ENCODE measurements around the gene MRPS15.
A peak's percentile ranks its signal among the peaks of the same experiment; 100 is the strongest.

MRPS15 gene

GRCh38 chr1:36417931-36418330 is 46.3 kb downstream of the MRPS15 start:
- no peak for ATAC-seq

DNA sequence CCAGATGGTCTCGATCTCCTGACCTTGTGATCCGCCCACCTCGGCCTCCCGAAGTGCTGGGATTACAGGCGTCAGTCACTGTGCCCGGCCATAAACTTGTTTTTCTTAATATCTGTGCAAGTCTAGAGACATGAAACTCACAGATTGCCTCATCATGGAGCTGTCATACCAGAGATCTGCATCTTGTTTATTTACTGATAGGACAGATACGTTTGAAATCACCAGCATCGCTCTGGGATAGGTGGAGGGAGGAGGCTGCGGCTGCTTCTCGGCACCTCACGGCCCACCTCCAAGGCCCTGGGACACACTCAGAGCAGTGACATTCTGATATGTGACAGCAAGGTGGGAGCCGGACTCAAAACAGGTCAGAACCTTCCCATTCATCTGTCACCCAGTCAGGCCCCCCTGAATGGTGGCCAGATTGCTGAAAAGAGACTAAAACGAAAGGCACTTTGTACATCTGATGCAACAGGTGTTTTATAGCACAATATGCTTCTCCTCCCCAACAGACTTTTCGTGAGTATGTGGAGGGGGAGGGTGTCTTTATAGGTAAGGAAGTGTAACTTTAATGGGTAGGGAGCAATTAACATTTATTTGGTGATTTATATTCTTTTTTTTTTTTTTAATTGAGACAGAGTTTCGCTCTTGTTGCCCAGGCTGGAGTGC is 48.4 kb downstream of the MRPS15 start:
- ATAC-seq = no peak

DNA sequence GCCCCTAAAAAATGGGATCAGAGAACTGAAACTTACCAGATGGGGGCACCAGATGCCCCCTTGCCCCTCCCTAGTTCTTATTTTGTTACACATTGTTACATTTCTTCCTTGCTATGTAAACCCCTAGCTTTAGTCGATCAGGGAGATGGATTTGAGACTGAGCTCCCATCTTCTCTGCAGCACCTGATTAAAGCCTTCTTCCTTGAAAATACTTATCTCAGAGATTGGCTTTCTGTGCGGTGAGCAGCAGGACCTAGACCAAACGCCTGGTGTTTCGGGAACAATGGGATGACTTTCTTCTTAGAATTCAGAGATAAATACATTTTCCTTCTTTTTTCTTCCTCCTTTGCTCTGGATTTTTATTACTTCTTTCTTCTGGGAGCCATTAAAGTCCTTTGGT is 49.8 kb downstream of the MRPS15 start:
- ATAC-seq = no peak

- ATAC-seq = peak; percentile 90 to 95
These were observed 52.2 kb downstream of the MRPS15 start for GRCh38 chr1:36411674-36412648.

GRCh38 chr1:36408479-36408878 is 55.7 kb downstream of the MRPS15 start:
- no peak for ATAC-seq

- ATAC-seq = no peak
These were observed 57.7 kb downstream of the MRPS15 start for GRCh38 chr1:36406440-36406839.

Measured in activated CD4-positive, CD25-positive, alpha-beta regulatory T cell treated with anti-CD3 and anti-CD28 coated beads, Interleukin-2, amount 50 U/mL, for 24 hours (primary cell).